Stimulated activated CD4-positive, alpha-beta T cell treated with anti-CD3 and anti-CD28 coated beads, Interleukin-15, amount 100 ng/mL, for 24 hours (primary cell): Measurements from ENCODE around the gene LRATD1.

Experiments
- DNase-seq: peaks from one replicate; pipeline ENCODE4 v3.0.0-alpha.2; 2020

LRATD1 gene

DNA sequence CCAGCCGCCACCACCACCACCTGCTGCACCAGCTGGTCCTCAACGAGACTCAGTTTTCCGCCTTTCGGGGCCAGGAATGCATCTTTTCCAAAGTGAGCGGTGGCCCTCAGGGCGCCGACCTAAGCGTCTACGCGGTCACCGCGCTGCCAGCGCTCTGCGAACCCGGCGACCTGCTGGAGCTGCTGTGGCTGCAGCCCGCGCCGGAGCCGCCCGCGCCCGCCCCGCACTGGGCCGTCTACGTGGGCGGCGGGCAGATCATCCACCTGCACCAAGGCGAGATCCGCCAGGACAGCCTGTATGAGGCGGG, 1.6 kb downstream of the LRATD1 start:
- no peak for DNase-seq

DNA sequence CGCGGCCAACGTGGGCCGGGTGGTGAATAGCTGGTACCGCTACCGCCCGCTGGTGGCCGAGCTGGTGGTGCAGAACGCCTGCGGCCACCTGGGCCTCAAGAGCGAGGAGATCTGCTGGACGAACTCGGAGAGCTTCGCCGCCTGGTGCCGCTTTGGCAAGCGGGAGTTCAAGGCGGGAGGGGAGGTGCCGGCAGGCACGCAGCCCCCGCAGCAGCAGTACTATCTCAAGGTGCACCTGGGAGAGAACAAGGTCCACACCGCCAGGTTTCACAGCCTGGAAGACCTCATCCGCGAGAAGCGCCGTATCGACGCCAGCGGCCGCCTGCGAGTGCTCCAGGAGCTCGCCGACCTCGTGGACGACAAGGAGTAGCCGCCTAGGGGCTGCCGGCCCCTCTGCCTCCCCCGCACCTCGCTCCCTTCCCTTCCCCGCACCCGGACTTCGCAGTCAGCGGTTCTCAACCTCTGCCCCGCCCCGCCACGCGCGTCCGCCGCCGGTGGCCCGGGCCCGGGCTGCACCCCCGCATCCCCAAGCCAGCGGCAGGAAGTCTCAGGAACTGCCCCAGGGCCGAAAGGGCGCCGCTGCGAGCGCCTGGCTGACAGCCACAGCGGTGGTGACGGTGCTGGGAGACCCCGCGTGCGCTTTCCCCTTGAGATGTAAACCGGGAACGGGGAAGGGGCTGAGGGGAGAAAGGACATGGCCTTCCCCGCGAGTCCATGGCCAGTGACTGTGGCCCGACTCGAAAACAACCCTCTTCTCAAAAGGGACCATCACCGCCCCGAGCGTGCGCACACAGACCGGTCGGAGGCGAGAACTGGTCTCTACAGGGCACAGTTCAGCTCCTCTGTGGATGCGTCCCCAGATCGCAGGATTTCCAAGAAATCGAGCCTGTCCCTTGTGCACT, 2.2 kb downstream of the LRATD1 start:
- DNase-seq, result peak; percentile 57

DNA sequence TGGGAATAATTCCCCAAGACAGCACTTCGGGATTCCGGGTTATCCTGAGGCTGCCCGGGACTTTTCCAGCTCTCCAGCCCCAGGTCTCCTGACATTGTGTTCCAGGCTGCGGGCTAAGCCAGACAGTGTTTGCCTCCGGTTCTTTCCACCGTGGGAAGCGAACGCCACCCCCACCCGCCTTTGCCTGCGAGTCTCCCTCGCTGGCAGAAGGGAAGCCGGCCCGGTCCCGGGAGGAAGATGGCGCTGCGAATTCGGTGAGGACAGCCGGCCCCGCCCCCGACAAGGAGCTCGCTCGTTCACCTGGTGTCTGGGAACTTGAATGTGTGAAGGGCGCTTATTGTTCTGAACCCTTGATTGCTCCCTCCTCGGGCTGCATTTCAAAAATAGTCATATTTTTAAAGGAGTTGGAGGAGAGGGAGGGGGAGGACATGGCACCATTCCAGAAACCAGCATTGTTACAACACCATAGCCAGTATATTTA, 2.9 kb downstream of the LRATD1 start:
- peak; percentile 14 for DNase-seq

DNA sequence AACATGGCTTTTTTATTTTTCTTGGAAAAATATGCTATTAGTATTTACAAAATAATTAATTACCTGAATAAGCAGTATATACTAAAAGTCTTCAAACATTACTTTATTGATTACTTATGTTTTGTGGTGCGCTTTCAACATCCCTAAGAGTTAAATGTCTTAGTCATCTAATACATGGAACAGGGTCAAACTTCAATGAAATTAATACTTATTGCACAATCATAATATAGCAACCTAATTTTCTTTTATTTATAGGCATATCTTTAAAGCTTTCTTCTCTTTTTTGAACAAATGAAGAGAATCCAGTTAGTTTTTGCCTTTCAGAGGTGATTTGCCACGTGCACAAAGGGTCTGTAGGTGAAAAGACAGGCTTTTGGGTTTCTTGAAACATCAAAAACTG, 6.0 kb downstream of the LRATD1 start:
- DNase-seq, result no peak

DNA sequence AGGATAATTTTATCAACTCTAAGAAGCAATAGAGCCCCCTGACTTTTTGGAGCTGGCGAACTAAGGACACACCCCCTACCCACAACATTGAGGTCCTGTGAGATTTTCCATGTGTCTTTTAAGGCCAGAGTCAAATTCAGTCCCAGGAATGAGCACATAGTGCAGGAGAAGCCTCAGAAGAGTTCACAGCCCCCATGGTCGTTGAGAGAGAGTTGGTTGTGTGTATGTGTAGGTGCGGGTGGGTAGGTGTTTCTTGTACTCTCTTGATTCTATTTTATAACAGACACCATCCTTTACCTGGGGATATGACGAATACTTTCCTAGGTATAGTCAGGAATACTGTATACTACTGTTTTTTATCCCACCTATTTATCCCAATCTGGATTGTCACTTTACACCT, 8.6 kb downstream of the LRATD1 start:
- no peak for DNase-seq

DNA sequence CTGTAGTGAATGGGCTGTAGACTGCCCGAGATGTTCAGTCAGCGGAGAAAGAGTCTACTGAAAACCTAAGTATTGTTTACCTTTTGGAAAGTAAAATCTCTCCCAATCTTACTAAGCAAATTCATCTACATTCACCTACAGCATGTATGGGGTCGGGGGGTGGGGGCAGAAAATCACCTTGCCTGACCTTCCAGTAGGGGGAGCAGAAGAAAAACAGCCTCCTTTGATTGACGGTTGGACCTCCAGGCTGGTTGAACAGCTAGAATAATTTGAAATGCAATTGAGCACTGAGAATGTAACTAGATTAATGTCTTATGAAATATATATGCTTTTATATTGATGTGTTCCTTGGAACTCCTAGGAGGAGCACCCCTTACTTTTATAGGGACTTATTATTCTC, 10.0 kb downstream of the LRATD1 start:
- DNase-seq, result no peak

DNA sequence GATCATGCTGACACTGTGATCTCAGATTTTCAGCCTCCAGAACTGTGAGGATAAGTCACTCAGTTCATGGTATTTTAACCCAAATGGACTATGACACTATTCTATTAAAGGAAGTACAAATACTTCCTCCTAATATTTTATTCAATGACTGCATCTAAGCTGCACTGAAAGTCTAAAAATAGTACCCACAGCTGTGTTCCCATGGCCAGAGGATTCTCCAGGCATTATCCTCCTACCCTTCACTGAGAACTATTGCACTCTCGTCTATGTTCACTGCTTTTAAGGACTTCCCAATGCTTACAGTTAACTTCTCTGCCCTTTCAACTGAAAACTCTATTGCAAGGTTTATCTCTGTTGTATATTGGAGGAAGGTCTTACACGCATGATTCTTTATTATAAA, 15.2 kb downstream of the LRATD1 start:
- no peak for DNase-seq

DNA sequence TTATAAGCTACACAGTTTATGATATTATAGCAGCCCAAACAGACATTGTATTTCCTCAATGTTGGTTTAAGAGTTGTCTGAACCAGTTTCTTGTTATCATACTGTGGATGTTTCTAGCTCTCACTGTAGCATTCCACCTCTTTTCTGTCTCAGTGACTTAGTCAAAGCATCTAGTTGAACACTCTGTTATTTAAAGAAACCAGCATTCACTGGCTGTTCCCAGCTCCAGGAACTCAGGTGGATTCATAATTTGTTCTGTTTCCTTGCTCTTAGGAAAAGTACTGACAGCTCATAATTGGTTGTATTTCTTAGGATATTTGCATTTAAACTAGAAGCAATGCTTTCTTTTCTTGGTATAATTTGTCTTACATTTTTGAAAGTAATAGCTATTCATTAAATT, 17.5 kb downstream of the LRATD1 start:
- no peak for DNase-seq

DNA sequence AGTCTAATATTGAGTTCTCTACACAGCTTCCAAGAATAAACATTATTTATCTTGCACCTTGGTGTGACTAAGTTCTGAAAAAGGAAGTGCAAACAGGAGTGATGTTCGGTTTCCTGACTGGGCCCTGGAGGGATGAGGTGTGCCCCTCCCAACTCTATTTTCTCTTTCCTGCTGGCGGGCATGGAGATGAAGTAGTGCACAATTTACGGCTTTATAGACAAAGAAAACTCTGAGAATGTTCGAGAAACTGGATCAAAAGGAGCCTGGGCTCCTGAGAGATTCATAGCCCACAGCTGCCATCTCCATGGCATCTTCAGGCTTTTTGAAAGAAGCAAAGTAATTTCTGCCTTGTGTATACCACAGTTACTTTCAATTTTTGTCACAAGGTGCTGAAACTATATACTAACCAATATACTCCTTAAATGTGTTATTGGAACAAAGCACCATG, 22.3 kb downstream of the LRATD1 start:
- no peak for DNase-seq

DNA sequence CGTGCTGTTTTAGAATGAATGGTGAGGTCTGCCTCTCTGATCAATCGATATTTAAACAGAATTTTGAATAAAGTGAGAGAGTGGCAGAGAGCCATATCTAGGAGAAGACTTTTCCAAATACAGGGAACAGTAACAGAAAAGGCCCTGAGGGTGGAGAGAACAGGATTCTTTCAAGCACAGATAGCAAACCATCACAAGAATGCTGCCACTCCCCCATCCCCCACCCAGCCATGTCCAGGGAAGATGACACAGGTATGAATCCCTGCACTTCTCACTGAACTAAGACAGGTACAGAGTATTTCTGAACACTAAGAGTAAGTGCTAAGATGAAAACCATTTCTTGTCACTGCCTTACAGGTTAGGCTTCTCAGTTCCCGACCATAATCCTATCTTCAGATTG, 23.6 kb downstream of the LRATD1 start:
- DNase-seq, result no peak

DNA sequence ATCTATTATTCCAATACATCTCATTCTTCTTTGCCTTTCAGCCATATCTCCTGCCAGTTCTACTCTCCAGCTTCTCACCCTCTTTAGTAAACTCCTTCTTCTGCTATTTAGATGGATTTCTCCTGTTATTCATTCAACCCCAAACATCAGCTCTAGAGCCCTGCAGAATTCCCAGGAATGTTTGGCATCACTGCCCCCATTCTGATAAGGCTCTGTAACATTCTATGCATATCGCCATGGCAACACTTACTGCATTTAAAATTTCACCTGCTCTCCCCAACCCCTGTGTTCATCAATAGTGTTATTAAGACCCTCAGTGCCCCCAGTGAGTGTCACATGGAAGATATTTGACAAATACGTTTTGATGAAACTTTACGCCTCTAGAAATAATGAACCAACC, 28.6 kb downstream of the LRATD1 start:
- no peak for DNase-seq

DNA sequence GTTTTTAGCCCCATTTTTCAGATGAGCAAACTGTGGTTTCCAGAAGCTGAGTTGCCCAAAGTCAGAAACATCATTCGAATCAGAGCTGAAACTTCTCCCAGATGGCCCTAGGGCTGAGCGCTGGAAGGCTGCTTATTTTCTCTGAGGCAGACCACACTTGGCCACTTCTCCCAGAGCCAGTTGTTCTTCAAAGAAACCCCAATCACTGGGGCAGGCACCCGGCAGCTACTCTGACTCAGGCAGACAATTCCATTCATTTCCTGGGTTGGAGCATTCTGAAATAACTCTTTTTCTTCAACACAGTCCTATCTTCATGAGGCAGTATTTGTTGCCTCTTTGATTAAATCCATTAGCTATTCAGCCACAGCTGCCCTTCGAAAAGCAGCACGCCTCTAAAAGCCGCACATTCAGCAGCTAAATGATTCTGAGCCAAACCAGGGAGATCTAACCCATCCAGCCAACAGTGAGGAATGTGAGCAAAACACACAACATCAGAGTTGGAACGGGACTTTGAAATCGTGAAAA, 40.9 kb downstream of the LRATD1 start:
- no peak for DNase-seq

DNA sequence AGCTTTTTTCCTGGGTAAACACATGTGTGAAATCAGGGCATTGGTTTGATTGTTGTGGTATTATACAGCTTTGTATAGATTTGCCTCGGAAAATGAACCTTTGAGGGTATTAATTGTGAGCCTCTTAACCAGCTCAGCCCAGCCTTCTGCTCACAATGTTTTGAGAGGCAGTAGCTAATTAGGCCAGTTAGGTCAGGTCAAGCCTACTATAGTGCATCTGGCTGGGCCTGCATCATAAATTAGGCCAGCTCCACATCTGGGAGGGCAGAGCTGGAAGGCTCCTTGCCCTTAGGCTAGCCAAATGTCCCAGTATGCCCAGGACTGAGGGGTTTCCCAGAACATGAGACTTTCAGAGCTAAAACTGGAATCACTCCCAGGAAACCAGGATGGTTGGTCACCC, 43.0 kb downstream of the LRATD1 start:
- no peak for DNase-seq

DNA sequence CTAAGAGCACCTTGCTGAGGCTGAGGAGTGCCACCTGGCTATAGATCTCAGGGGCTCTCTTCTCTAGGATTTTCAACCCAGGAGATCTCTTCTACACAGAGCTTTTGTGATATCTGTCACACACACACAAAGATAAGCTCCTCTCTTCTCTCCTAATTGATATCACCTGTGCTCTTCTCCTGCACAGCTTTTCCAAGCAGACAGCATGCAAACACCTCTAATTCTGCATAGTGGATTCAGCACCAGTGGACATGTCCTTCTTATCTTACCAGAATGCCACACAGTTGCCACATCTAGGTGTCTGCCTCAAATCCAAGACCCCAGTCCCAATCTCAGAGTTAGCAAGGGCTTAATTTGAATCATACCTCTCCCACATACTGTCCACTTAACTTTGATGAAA, 43.9 kb downstream of the LRATD1 start:
- no peak for DNase-seq

DNA sequence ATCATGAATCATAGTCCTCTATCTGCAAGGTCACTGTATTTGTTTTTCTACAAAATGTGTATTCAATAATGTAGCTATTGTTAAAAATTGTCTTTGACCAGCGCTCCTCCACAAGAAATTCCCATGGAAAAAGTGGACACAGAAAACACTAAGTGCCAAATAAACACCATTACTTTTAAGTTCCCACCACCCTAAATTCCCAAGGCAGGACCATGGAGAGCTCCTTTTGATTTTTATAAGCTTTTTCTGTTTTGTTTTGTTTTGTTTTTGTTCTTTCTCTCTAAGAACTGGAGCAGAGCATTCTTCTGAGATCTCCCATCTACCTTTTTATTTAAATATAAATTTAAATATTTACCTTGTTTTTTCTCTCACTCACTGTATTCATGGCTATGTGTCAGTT, 44.5 kb downstream of the LRATD1 start:
- DNase-seq, result no peak

DNA sequence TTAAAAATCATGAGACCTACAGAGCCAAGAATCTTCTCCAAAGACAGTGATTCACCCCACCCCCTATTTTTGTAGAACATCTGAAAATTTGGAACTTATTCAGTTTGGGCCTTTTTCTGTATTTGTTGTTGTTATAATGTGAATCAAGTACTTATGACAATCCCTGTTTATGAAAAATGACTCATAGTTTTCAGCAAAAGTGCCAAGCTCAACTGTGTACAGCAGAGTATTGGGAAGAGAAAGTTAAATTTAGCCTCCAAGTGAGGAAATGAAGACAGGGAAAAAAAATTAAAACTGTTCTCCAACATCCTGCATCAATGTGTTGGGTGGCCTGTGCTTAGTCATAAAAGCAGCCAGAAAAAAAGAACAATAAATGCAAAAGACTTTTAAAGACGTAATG, 46.2 kb downstream of the LRATD1 start:
- DNase-seq, result no peak

DNA sequence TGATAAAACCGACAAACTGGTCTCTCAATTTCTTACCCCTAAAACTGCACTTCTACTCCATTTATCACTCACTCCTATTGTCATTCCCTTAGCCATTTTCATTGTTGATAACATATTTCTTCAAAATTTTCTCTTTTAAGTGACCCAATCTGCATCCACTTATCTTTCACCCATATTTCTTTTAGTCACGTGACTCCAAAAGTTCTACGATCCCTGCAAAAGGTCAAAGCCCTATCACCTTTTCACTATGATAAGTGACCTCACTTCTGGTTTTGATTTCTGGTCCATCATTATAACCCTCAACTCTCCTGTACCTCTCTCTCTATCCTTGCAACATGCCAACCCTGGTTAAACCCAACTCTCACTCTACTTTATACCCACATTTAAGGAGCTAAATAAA, 49.1 kb downstream of the LRATD1 start:
- no peak for DNase-seq
